ENCODE results near the gene LLCFC1.

LLCFC1 gene

GRCh38 chr7:142908921-142909890, 30.1 kb upstream of the LLCFC1 start:
- ATAC-seq: peak; percentile 89
- TF ChIP-seq ESRRG (CRISPR knock-in tag; IDR thresholded peaks at IDR 0.05) (no peak), GLIS3 (CRISPR knock-in tag; IDR thresholded peaks at IDR 0.05) (no peak), ZNF565 (CRISPR knock-in tag; conservative IDR thresholded peaks at IDR 0.05; ENCODE audit: low read depth) (no peak), ARNTL (CRISPR knock-in tag; IDR thresholded peaks at IDR 0.05; ENCODE audit: borderline replicate concordance, low read depth) (no peak), TCF4 (CRISPR knock-in tag; IDR thresholded peaks at IDR 0.05; ENCODE audit: borderline replicate concordance) (no peak), ISL1 (CRISPR knock-in tag; IDR thresholded peaks at IDR 0.05) (no peak), CSRNP3 (CRISPR knock-in tag; IDR thresholded peaks at IDR 0.05) (no peak), SNAI2 (CRISPR knock-in tag; IDR thresholded peaks at IDR 0.05) (no peak), OSR1 (CRISPR knock-in tag; IDR thresholded peaks at IDR 0.05) (no peak), CREB5 (CRISPR knock-in tag; IDR thresholded peaks at IDR 0.05; ENCODE audit: low read depth) (no peak), ZFP3 (CRISPR knock-in tag; IDR thresholded peaks at IDR 0.05) (no peak)

- TF ChIP-seq ISL1 (CRISPR knock-in tag; IDR thresholded peaks at IDR 0.05) (no peak), PPARA (CRISPR knock-in tag; IDR thresholded peaks at IDR 0.05; ENCODE audit: borderline replicate concordance) (no peak), CREB5 (CRISPR knock-in tag; IDR thresholded peaks at IDR 0.05; ENCODE audit: low read depth) (no peak), ZNF70 (CRISPR knock-in tag; IDR thresholded peaks at IDR 0.05) (no peak), BACH2 (CRISPR knock-in tag; IDR thresholded peaks at IDR 0.05; ENCODE audit: borderline replicate concordance) (no peak), RARB (CRISPR knock-in tag; IDR thresholded peaks at IDR 0.05) (no peak), CSRNP3 (CRISPR knock-in tag; IDR thresholded peaks at IDR 0.05) (no peak), ZNF8 (CRISPR knock-in tag; IDR thresholded peaks at IDR 0.05) (no peak)
- ATAC-seq: no peak
Observed at GRCh38 chr7:142910031-142910433, 29.3 kb upstream of the LLCFC1 start.

- no peak for ATAC-seq
- TF ChIP-seq ZFP30 (CRISPR knock-in tag; IDR thresholded peaks at IDR 0.05): no peak
- no peak for TF ChIP-seq RARB (CRISPR knock-in tag; IDR thresholded peaks at IDR 0.05)
- TF ChIP-seq CSRNP3 (CRISPR knock-in tag; IDR thresholded peaks at IDR 0.05): no peak
- no peak for TF ChIP-seq ZNF565 (CRISPR knock-in tag; conservative IDR thresholded peaks at IDR 0.05; ENCODE audit: low read depth)
- TF ChIP-seq ESRRG (CRISPR knock-in tag; IDR thresholded peaks at IDR 0.05): no peak
- TF ChIP-seq ZNF8 (CRISPR knock-in tag; IDR thresholded peaks at IDR 0.05): no peak
- no peak for TF ChIP-seq TSHZ2 (CRISPR knock-in tag; IDR thresholded peaks at IDR 0.05)
- no peak for TF ChIP-seq OSR1 (CRISPR knock-in tag; IDR thresholded peaks at IDR 0.05)
- TF ChIP-seq PPARA (CRISPR knock-in tag; IDR thresholded peaks at IDR 0.05; ENCODE audit: borderline replicate concordance): no peak
- TF ChIP-seq CSDC2 (CRISPR knock-in tag; IDR thresholded peaks at IDR 0.05): no peak
- TF ChIP-seq PATZ1 (CRISPR knock-in tag; IDR thresholded peaks at IDR 0.05; ENCODE audit: borderline replicate concordance): no peak
- TF ChIP-seq GLIS3 (CRISPR knock-in tag; IDR thresholded peaks at IDR 0.05): no peak
- TF ChIP-seq ZFP3 (CRISPR knock-in tag; IDR thresholded peaks at IDR 0.05): no peak
Observed at GRCh38 chr7:142910481-142910880, 28.8 kb upstream of the LLCFC1 start.
